ENCODE data around the gene RAP2B.

Gene RAP2B

DNA sequence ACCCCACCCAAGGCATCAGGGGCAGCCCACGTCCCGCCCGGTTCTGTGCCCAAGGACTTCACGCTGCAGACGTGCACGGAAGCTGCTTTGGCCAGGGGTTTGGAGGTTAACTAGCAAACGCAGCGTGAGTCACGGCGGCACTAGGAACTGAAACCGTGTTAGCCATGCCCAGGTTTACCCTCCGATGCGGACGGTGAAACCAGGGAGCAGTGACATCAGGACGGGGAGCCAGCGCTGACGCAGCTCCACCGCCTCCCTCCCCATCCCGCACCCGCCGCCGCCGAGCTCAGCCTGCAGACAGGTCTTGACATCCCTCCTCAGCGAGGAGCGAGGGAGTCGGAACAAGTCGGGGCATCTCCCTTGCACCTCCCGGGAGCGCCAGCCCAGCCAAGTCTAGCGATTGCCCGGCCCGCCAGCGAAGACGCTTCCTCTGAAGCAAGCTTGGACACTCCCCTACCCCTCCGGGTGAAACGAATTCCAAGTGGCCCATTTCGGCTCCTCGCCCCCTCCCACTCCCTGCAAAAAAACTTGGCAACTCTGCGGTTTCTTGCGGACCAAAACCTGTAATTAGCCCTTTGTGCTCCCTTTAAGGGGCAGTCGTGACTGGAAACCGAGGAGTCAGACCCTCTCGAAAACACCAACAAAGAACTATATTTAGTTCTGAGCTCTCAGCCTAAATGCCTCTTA lies 1.4 kb upstream of the RAP2B start:
- peak; percentile 63 to 64 for DNase-seq (ENCODE audit: low read depth in 2 of 2)

DNA sequence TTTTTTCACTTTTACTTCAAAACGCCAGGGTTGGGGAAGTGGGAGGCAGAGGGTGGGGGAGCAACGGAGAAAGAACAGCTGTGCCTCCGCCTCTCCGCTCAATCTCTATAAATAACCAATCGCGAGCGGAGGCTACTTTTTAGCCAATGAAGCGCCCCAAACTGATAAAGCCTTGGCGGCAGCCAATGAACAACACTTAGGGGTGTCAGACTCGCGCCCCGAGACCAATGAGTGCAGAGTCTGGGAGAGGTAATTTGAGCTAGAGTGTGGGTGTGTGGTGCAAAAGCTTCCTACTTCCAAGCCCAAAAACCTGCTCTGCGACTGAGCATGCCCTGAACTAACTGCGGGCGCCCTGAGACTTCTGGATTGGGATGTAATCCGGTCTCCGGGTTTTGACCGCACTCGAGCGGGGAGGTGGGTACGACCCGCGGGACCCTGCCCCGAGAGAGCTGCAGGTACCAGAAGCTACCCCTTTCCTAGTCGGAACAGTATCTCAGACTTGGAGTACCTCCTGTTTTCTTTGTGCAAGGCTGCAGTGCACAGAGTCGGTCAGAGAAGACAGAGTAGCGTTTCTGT lies 800 bp upstream of the RAP2B start:
- DNase-seq (ENCODE audit: low read depth in 2 of 2) = peak; percentile 100

- no peak for DNase-seq (ENCODE audit: low read depth in 2 of 2)
Observed at GRCh38 chr3:153162513-153163392, 727 bp downstream of the RAP2B start.

DNA sequence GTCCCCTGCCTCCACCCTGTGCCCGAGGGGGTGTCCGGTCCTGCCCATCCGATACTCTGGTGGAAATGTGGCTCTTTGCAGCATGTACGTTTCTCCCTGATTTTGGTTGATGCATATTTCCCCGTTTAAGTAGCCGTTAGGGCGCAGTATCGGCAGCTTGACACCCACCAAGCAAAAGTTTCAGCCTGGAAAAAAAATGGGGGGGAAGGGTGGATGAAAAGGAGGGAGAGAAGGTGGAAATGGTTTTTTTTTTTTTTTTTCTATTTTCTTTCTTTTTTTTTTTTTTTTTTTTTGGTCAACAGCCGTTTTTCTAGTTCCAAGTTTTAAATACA lies 1.3 kb downstream of the RAP2B start:
- no peak for DNase-seq (ENCODE audit: low read depth in 2 of 2)

DNA sequence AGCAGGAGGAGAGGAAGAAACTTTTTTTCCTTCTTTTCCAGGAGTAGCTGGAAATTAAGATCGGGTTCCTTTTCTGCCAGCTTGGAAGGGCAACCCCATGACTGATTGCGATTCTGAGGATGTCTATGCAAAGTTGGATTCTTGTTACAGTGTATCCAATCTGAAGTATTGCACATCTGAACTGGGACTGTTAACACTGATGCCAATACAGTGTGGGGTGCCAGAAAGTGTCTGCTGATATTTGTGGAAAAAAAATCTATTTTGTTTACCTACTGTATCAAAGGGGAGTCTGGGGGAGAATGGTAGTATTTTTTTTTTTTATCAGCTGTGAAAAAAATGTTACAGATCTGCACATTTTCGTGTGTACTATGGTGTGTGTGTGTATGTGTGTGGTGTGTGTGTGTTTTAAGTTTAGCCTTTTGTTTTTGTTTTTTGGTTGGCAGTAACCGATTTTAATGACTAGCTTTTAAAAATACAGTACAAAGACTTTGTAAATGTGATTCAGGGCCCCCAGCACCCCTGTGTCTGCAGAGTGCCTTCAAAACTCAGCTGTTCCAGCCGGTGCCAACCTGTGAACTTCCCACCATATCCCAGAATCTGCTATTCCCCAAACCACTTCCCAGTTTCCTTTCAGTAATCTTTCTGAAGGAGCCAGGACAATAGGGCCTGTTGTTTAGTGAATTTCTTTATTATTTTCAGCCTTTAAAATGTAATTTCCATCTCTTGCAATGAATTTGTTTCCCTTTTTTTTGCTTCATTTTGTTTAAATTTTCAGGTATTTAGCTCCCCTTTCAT lies 1.9 kb downstream of the RAP2B start:
- DNase-seq (ENCODE audit: low read depth in 2 of 2) = no peak

DNA sequence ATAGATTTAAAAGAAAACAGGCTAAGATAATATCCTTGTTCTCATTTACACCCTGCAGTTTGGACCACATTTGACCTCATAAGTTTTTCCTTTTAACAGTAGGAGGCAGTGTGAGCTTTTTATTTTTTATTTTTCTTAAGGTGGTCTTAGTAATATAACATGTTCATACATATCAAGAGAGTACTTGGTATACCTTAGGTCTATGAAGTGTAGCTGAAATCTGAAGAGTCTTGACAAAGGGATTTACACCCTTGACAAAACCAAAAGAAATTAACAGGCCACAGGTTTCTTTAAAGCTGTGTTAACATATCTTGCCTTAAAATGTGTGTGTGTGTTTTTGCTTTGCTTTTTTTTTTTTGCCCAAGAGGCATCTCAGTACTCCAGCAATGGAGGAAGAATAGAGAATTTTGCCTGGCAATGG lies 3.2 kb downstream of the RAP2B start:
- no peak for DNase-seq (ENCODE audit: low read depth in 2 of 2)

GRCh38 chr3:153166206-153166605 lies 4.2 kb downstream of the RAP2B start:
- no peak for DNase-seq (ENCODE audit: low read depth in 2 of 2)

GRCh38 chr3:153166796-153167195 lies 4.8 kb downstream of the RAP2B start:
- DNase-seq (ENCODE audit: low read depth in 2 of 2) = no peak

- no peak for DNase-seq (ENCODE audit: low read depth in 2 of 2)
Observed at GRCh38 chr3:153169793-153170383, 7.9 kb downstream of the RAP2B start.

GRCh38 chr3:153171256-153171655 lies 9.2 kb downstream of the RAP2B start:
- no peak for DNase-seq (ENCODE audit: low read depth in 2 of 2)

DNA sequence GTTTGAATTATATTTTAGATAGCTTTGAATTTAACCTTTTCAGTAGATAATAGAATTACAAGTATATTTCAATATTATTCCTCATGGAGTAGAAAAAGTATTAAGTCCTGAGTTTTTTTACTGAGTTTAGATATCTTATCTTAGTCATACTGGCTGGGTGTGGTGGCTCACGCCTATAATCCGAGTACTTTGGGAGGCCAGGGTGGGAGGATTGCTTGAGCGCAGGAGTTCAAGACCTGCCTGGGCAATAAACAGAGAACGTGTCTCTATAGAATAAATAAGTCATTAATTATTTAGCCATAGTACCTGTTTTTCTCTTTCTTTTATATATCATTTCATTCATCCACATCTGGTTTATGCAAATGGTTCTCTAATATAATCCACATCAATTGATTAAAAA lies 9.9 kb downstream of the RAP2B start:
- no peak for DNase-seq (ENCODE audit: low read depth in 2 of 2)

GRCh38 chr3:153172796-153173757 lies 11.1 kb downstream of the RAP2B start:
- no peak for DNase-seq (ENCODE audit: low read depth in 2 of 2)

DNA sequence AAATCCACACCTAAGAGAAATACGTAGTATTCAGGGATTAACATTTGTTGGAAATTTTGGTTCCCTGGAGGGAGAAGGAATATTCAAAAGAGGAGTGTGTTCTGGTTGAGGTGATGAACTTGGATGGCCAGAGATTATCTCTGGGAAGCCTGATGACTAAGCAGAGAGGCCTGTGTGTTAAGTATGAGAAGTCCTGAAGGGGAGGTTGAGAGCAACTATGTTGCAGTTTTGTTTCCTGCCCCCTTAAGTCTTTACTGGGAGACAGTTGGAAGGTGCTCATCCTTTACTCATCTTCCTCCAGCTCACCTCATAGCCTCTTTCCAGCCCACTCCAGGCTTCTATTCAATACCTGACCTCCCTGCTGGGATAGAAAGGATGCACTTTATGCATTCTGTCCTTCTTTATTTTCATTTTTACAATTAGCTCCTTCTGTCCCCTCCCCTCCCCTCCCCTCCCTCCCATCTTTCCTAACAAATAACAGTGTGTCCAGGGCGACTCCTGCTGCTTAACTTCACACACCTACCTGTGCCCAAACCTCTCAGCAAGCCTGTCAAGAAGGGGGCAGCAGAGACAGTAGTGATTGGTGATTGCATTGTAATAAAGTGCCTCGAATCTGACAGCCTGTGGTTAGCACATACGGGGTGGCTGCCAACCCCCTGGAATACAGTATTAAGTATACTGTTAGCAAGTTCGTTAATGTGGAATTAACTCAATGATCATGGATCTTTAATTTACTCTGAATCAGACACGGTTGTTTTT lies 11.9 kb downstream of the RAP2B start:
- DNase-seq (ENCODE audit: low read depth in 2 of 2) = no peak

GRCh38 chr3:153176197-153176596 lies 14.2 kb downstream of the RAP2B start:
- no peak for DNase-seq (ENCODE audit: low read depth in 2 of 2)

GRCh38 chr3:153180860-153181372 lies 18.9 kb downstream of the RAP2B start:
- DNase-seq (ENCODE audit: low read depth in 2 of 2) = no peak

DNA sequence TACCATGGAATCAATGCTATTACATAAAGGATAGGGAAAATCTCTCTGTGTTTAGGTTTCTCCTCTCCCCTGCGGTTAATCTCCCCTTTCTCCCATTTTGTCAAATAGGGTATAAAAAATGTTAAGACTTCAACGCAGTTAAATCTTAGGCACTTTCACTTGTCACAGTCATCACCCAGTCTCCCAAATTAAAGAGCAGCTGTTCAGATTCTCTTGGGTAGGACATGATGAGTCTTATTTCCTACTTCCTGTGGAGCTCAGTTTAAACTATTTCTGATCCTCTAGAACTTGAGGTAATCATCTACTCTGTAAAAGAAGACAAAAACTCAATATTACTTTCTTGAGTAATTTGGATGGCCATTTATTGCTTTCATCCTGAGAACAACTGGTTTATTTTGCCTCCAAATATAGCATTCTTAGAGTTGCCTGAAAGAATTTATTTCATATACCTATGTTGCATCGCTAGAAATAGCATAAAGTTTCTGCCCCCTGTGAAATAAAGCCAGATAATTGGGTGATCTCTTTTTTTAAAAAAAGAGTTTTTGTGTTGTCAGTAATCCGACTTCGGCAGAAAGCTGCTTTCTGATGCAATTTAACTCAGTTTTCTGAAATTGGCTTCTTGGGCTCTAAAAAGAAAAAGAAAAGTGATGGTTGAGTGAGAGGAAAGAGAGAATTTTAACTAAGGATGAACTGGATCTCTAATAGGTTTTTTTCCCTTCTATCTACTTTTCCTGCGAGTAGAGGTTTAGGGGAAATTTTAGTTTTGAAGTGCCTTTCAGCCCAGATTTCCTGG lies 20.7 kb downstream of the RAP2B start:
- DNase-seq (ENCODE audit: low read depth in 2 of 2) = no peak

DNA sequence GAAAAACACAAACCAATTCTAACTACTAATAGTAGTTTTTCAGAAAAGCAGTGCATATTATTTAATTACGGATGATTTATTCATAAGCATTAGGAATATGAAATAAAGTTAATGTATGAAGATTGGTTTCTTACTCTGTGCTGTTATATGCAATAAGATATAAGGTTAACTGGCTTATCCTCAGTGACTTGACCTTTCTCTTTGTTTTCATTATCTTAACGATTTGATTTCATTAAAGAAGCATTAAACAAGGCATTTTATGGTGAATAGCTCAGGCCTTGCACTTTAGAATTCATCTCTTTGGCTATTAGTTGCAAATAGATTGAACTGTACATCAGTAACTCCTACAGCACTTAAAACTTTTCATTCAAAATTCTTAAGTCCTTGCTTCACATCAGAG lies 28.9 kb downstream of the RAP2B start:
- no peak for DNase-seq (ENCODE audit: low read depth in 2 of 2)

DNA sequence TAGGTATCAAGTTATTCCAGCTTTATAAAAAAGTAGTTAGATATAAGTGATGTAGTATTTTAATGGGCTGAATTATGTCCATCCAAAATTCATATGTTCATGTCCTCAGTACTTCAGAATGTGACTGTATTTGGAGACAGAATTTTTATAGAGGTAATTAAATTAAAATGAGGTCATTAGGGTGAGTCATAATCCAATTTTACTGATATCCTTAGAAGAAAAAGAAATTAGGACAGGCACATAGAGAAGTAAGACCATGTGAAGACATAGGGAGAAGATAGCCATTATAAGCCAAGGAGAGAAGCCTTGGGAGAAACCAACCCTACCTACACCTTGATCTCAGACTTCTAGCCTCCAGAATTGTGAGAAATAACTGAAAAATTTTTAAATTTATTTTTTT lies 30.3 kb downstream of the RAP2B start:
- no peak for DNase-seq (ENCODE audit: low read depth in 2 of 2)
